GM06990 (cell line): ENCODE results near the gene CLEC3B.
"Not testable (repeated sequence)": the region's sequence is repeated elsewhere in the genome, so short reads cannot be mapped to it uniquely, and the experiment has no call there.

ENCODE experiments used
- DNase-seq: peaks from one replicate; pipeline ENCODE4 v3.0.0-alpha.2; 2011; ENCODE audit not compliant: insufficient read length; ENCODE audit errors: extremely low read depth
- H3K27me3 ChIP-seq: replicated peaks from 2 replicates; pipeline ENCODE4 v1.6.0; 2011; ENCODE audit warnings: low read length; ENCODE audit not compliant: control insufficient read depth, insufficient read depth
- H3K36me3 ChIP-seq: 2 replicates; pipeline ENCODE4 v1.5.1; 2011; ENCODE audit warnings: low read length; ENCODE audit not compliant: control insufficient read depth, insufficient read depth
- H3K4me3 ChIP-seq: replicated peaks from 2 replicates; pipeline ENCODE4 v1.5.1; 2011; ENCODE audit warnings: low read depth, mild to moderate bottlenecking, control low read depth, low read length
- CTCF ChIP-seq: IDR thresholded peaks from 2 replicates; pipeline ENCODE4 v1.5.1; 2011; ENCODE audit warnings: low read length, control low read depth, mild to moderate bottlenecking, inconsistent platforms; ENCODE audit not compliant: insufficient read depth, poor library complexity, severe bottlenecking

CLEC3B gene

GRCh38 chr3:45026038-45026437 lies at the start of gene CLEC3B:
Gene CLEC3B, plus strand, starts transcription at chr3:45026303. Its CDS starts 60 bp downstream, at chr3:45026363.
- no peaks in the 10 kb centered on the region for H3K36me3 ChIP-seq
- no peak within 1 kb of the TSS for H3K4me3 ChIP-seq
- no peaks in the 10 kb centered on the region; the same call in 1 of the 2 replicates for H3K27me3 ChIP-seq
- no peak for TF ChIP-seq CTCF
- DNase-seq: no peak

- no peak for DNase-seq
- Histone ChIP-seq H3K36me3 (peaks cover 4% of the 10 kb centered on the region), H3K4me3 (no peak overlapping the region), H3K27me3 (no peaks in the 10 kb centered on the region)
- TF ChIP-seq CTCF: no peak
Measured at GRCh38 chr3:44981220-44981619, 44.9 kb upstream of the CLEC3B start.

- no peak for TF ChIP-seq CTCF
- H3K36me3 ChIP-seq: peaks cover 4% of the 10 kb centered on the region
- no peaks in the 10 kb centered on the region for H3K27me3 ChIP-seq
- no peak overlapping the region for H3K4me3 ChIP-seq
- DNase-seq: no peak
Measured at GRCh38 chr3:44981751-44982150, 44.4 kb upstream of the CLEC3B start.

GRCh38 chr3:44982817-44983216 lies 43.3 kb upstream of the CLEC3B start:
- Histone ChIP-seq H3K27me3 (no peaks in the 10 kb centered on the region), H3K4me3 (no peak overlapping the region), H3K36me3 (peaks cover 4% of the 10 kb centered on the region)
- no peak for TF ChIP-seq CTCF
- no peak for DNase-seq

- no peak for TF ChIP-seq CTCF
- H3K36me3 ChIP-seq: peaks cover 4% of the 10 kb centered on the region
Measured at GRCh38 chr3:44983484-44983941, 42.6 kb upstream of the CLEC3B start.

GRCh38 chr3:44984335-44984734 lies 41.8 kb upstream of the CLEC3B start:
- no peak for TF ChIP-seq CTCF
- Histone ChIP-seq H3K27me3 (no peaks in the 10 kb centered on the region), H3K36me3 (peaks cover 2% of the 10 kb centered on the region), H3K4me3 (no peak overlapping the region)
- no peak for DNase-seq

More at GRCh38 chr3:44983484-44983941, 42.6 kb upstream of the CLEC3B start:
- DNase-seq: no peak
- no peak overlapping the region for H3K4me3 ChIP-seq
- no peaks in the 10 kb centered on the region for H3K27me3 ChIP-seq

GRCh38 chr3:44986330-44986729 lies 39.8 kb upstream of the CLEC3B start:
- H3K27me3 ChIP-seq, DNase-seq, H3K4me3 ChIP-seq, H3K36me3 ChIP-seq: not testable (repeated sequence)
